GM12878 (cell line): ENCODE measurements around the gene SGMS1.

Experiments used
- CEBPB ChIP-seq, 2 experiments: fragments of 150-350 bp in 1 of 2; IDR thresholded peaks; 2 replicates each; pipeline ENCODE4 v1.6.1; 2012 to 2014; ENCODE audit warnings: low read depth in 2 of 2, low read length in 2 of 2, borderline replicate concordance in 1 of 2, inconsistent platforms in 1 of 2
- CHD2 ChIP-seq: IDR thresholded peaks from 2 replicates; pipeline ENCODE4 v1.6.1; 2011; ENCODE audit warnings: low read depth, low read length, improper control_type of control experiment, borderline replicate concordance
- NFIC ChIP-seq: IDR thresholded peaks from 2 replicates; pipeline ENCODE4 v1.6.1; 2012; ENCODE audit warnings: low read depth, mild to moderate bottlenecking, inconsistent platforms, low read length, moderate library complexity
- PAX8 ChIP-seq: fragments of 450-650 bp; IDR thresholded peaks from 2 replicates; pipeline ENCODE4 v1.6.1; 2017; ENCODE audit warnings: mild to moderate bottlenecking, moderate library complexity
- RBBP5 ChIP-seq: fragments of 200-600 bp; sonication (generic); conservative IDR thresholded peaks from 2 replicates; pipeline ENCODE4 v1.6.1; 2016
- SIN3A ChIP-seq: IDR thresholded peaks from 2 replicates; pipeline ENCODE4 v1.6.1; 2012; ENCODE audit warnings: low read depth, low read length, improper control_type of control experiment
- TF ChIP-seq, protein P1 (sequence below), 3 experiments: IDR thresholded peaks in 2 of 3; conservative IDR thresholded peaks in 1 of 3; 2 replicates each; pipeline ENCODE4 v1.5.1; 2011; ENCODE audit warnings: low read depth in 3 of 3, low read length in 3 of 3, mild to moderate bottlenecking in 3 of 3, control low read depth in 2 of 3, moderate library complexity in 2 of 3, inconsistent platforms in 1 of 3, mixed read lengths in 1 of 3; ENCODE audit not compliant: control insufficient read depth in 2 of 3, insufficient read depth in 1 of 3; ENCODE audit errors: extremely low read depth in 1 of 3

DNA sequence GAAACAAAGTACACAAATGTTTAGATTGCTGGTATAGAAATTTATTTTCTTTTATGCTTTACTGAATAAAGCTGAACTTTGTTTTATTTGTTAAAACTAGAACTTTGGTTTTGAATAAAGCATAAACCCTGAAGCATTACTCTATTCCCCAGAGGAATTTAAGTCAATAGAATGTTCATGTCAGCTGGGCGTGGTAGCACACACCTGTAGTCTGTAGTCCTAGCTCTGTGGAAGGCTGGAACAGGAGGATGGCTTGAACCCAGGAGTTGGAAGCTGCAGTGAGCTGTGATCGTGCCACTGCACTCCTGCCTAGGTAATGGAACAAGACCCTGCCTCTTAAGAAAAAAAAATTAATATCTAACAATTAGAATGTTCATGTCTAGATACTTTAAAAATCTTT lies 233.5 kb downstream of the SGMS1 start:
- no peak for TF ChIP-seq SIN3A
- TF ChIP-seq, protein P1, sequence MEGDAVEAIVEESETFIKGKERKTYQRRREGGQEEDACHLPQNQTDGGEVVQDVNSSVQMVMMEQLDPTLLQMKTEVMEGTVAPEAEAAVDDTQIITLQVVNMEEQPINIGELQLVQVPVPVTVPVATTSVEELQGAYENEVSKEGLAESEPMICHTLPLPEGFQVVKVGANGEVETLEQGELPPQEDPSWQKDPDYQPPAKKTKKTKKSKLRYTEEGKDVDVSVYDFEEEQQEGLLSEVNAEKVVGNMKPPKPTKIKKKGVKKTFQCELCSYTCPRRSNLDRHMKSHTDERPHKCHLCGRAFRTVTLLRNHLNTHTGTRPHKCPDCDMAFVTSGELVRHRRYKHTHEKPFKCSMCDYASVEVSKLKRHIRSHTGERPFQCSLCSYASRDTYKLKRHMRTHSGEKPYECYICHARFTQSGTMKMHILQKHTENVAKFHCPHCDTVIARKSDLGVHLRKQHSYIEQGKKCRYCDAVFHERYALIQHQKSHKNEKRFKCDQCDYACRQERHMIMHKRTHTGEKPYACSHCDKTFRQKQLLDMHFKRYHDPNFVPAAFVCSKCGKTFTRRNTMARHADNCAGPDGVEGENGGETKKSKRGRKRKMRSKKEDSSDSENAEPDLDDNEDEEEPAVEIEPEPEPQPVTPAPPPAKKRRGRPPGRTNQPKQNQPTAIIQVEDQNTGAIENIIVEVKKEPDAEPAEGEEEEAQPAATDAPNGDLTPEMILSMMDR (IDR thresholded peaks at IDR 0.05 in 2 of 3, conservative IDR thresholded peaks at IDR 0.05 in 1 of 3; ENCODE audit: control insufficient read depth in 2 of 3, extremely low read depth in 1 of 3, insufficient read depth in 1 of 3, low read depth in 3 of 3, low read length in 3 of 3) = no peak
- TF ChIP-seq NFIC = no peak
- no peak for TF ChIP-seq RBBP5
- no peak for TF ChIP-seq CEBPB (IDR thresholded peaks at IDR 0.05; ENCODE audit: borderline replicate concordance in 1 of 2, low read depth in 2 of 2, low read length in 2 of 2)
- no peak for TF ChIP-seq CHD2
- no peak for TF ChIP-seq PAX8
